HepG2 (cell line): Measurements from ENCODE around the gene NARF. TPM values are rescaled to one million over a fixed set of nuclear protein-coding genes. Genes with fewer than 3 reads are reported as not detected.
A peak's percentile ranks its signal among the peaks of the same experiment; 100 is the strongest.

Experiments
- FOXA3 ChIP-seq: IDR thresholded peaks from 2 replicates; pipeline ENCODE4 v1.6.1; 2016; ENCODE audit warnings: missing genetic modification reagents, missing compliant biosample characterization
- HHEX ChIP-seq: IDR thresholded peaks from 2 replicates; pipeline ENCODE4 v1.6.1; 2016; ENCODE audit warnings: control low read depth
- HNF4A ChIP-seq: sonication (generic); formaldehyde crosslinking; IDR thresholded peaks from 2 replicates; pipeline ENCODE4 v1.4.0; 2020; ENCODE audit warnings: missing genetic modification reagents
- KDM6A ChIP-seq: IDR thresholded peaks from 2 replicates; pipeline ENCODE4 v1.6.1; 2016; ENCODE audit warnings: low read depth
- MBD4 ChIP-seq: IDR thresholded peaks from 2 replicates; pipeline ENCODE4 v1.6.1; 2012; ENCODE audit warnings: low read length, inconsistent platforms, borderline replicate concordance
- MLLT10 ChIP-seq: sonication (generic); formaldehyde crosslinking; IDR thresholded peaks from 2 replicates; pipeline ENCODE4 v1.4.0; 2020; ENCODE audit warnings: missing genetic modification reagents
- MTA3 ChIP-seq: sonication (generic); formaldehyde crosslinking; IDR thresholded peaks from 2 replicates; pipeline ENCODE4 v1.4.0; 2020; ENCODE audit warnings: missing genetic modification reagents
- MXD4 ChIP-seq: IDR thresholded peaks from 2 replicates; pipeline ENCODE4 v1.6.1; 2016; ENCODE audit warnings: mild to moderate bottlenecking, missing biosample characterization, missing genetic modification reagents
- NFIB ChIP-seq: sonication (generic); formaldehyde crosslinking; IDR thresholded peaks from 2 replicates; pipeline ENCODE4 v1.9.0; 2021; ENCODE audit warnings: missing genetic modification reagents, mild to moderate bottlenecking, borderline replicate concordance
- NR3C1 ChIP-seq: sonication (generic); formaldehyde crosslinking; IDR thresholded peaks from 2 replicates; pipeline ENCODE4 v1.4.0; 2020; ENCODE audit warnings: missing genetic modification reagents
- PCBP1 ChIP-seq: fragments of 200-400 bp; formaldehyde crosslinking; IDR thresholded peaks from 2 replicates; pipeline ENCODE4 v1.6.1; 2017; ENCODE audit warnings: mild to moderate bottlenecking, low read depth, low read length, borderline replicate concordance
- PHF8 ChIP-seq: sonication (generic); formaldehyde crosslinking; IDR thresholded peaks from 2 replicates; pipeline ENCODE4 v1.5.0; 2020; ENCODE audit warnings: missing genetic modification reagents
- PITX1 ChIP-seq: sonication (generic); formaldehyde crosslinking; IDR thresholded peaks from 2 replicates; pipeline ENCODE4 v1.5.1; 2020; ENCODE audit warnings: mild to moderate bottlenecking, missing genetic modification reagents
- POLR2AphosphoS5 ChIP-seq: IDR thresholded peaks from 2 replicates; pipeline ENCODE4 v1.6.1; 2012; ENCODE audit warnings: low read depth, low read length
- SETDB1 ChIP-seq: sonication (generic); formaldehyde crosslinking; IDR thresholded peaks from 2 replicates; pipeline ENCODE4 v1.5.1; 2020; ENCODE audit warnings: missing genetic modification reagents, mild to moderate bottlenecking, borderline replicate concordance
- WIZ ChIP-seq: sonication (generic); formaldehyde crosslinking; IDR thresholded peaks from 2 replicates; pipeline ENCODE4 v1.5.1; 2020; ENCODE audit warnings: mild to moderate bottlenecking, missing genetic modification reagents
- ZFP36L2 ChIP-seq: sonication (generic); formaldehyde crosslinking; IDR thresholded peaks from 2 replicates; pipeline ENCODE4 v1.4.0; 2020; ENCODE audit warnings: missing genetic modification reagents
- ZFP41 ChIP-seq: sonication (generic); formaldehyde crosslinking; IDR thresholded peaks from 2 replicates; pipeline ENCODE4 v1.4.0; 2020; ENCODE audit warnings: mild to moderate bottlenecking, missing genetic modification reagents, borderline replicate concordance
- ZMYM2 ChIP-seq: sonication (generic); formaldehyde crosslinking; IDR thresholded peaks from 2 replicates; pipeline ENCODE4 v1.8.0; 2022; ENCODE audit warnings: mild to moderate bottlenecking, missing genetic modification reagents
- ZMYM3 ChIP-seq: sonication (generic); formaldehyde crosslinking; IDR thresholded peaks from 2 replicates; pipeline ENCODE4 v1.5.1; 2020; ENCODE audit warnings: mild to moderate bottlenecking, missing genetic modification reagents
- ZNF260 ChIP-seq: sonication (generic); formaldehyde crosslinking; IDR thresholded peaks from 2 replicates; pipeline ENCODE4 v1.4.0; 2020; ENCODE audit warnings: missing genetic modification reagents, low read depth, mild to moderate bottlenecking, borderline replicate concordance
- ZNF367 ChIP-seq: sonication (generic); formaldehyde crosslinking; IDR thresholded peaks from 2 replicates; pipeline ENCODE4 v1.4.0; 2020; ENCODE audit warnings: missing genetic modification reagents, borderline replicate concordance
- ZNF674 ChIP-seq: sonication (generic); formaldehyde crosslinking; IDR thresholded peaks from 2 replicates; pipeline ENCODE4 v1.5.0; 2020; ENCODE audit warnings: low read depth, mild to moderate bottlenecking, missing genetic modification reagents
- ZNF678 ChIP-seq: sonication (generic); formaldehyde crosslinking; IDR thresholded peaks from 2 replicates; pipeline ENCODE4 v1.4.0; 2020; ENCODE audit warnings: mild to moderate bottlenecking, missing genetic modification reagents
- ZNF878 ChIP-seq: sonication (generic); formaldehyde crosslinking; IDR thresholded peaks from 2 replicates; pipeline ENCODE4 v1.8.1; 2023; ENCODE audit warnings: mild to moderate bottlenecking, missing genetic modification reagents, moderate library complexity
- ZZZ3 ChIP-seq: sonication (generic); formaldehyde crosslinking; IDR thresholded peaks from 2 replicates; pipeline ENCODE4 v1.4.0; 2020; ENCODE audit warnings: missing genetic modification reagents, mild to moderate bottlenecking, borderline replicate concordance
- polyA plus RNA-seq, 8 experiments: library from polyadenylated mRNA; depleted of rRNA in 3 of 8; stranded (reverse) in 7 of 8; unstranded in 1 of 8; fragments of >200 nt; fragmentation: Illumina TruSeq in 4 of 8; extraction: Trizol in 4 of 8; gene quantifications; 2 replicates each; pipeline versions ENCODE4 v1.2.1 to v1.2.3, GENCODE V29; 2011 to 2016; ENCODE audit warnings: low read depth in 4 of 8, missing spikeins in 1 of 8, mixed read lengths in 1 of 8; ENCODE audit not compliant: insufficient read depth in 1 of 8
- total RNA-seq, 5 experiments: library from RNA; depleted of rRNA; stranded (reverse); fragments of >200 nt; fragmentation: Illumina TruSeq; extraction: Trizol; gene quantifications; 2 replicates each; pipeline ENCODE4 v1.2.3, GENCODE V29; 2016; ENCODE audit warnings: low read depth in 1 of 5
- TF ChIP-seq, protein P1 (sequence below): sonication (generic); formaldehyde crosslinking; IDR thresholded peaks from 2 replicates; pipeline ENCODE4 v1.4.0; 2020; ENCODE audit warnings: missing genetic modification reagents
- TF ChIP-seq, protein P2 (sequence below): sonication (generic); formaldehyde crosslinking; IDR thresholded peaks from 2 replicates; pipeline ENCODE4 v1.5.0; 2020; ENCODE audit warnings: mild to moderate bottlenecking, low read depth, missing genetic modification reagents, borderline replicate concordance
- TF ChIP-seq, protein P3 (sequence below): sonication (generic); formaldehyde crosslinking; IDR thresholded peaks from 2 replicates; pipeline ENCODE4 v1.8.0; 2022; ENCODE audit warnings: mild to moderate bottlenecking, missing genetic modification reagents, moderate library complexity

Gene NARF
- total and polyA plus RNA-seq, 2 of the 13 experiments (the other 11 are each of a cell fraction or from before 2014, with no cell fraction given) = 61.1 to 144 TPM

DNA sequence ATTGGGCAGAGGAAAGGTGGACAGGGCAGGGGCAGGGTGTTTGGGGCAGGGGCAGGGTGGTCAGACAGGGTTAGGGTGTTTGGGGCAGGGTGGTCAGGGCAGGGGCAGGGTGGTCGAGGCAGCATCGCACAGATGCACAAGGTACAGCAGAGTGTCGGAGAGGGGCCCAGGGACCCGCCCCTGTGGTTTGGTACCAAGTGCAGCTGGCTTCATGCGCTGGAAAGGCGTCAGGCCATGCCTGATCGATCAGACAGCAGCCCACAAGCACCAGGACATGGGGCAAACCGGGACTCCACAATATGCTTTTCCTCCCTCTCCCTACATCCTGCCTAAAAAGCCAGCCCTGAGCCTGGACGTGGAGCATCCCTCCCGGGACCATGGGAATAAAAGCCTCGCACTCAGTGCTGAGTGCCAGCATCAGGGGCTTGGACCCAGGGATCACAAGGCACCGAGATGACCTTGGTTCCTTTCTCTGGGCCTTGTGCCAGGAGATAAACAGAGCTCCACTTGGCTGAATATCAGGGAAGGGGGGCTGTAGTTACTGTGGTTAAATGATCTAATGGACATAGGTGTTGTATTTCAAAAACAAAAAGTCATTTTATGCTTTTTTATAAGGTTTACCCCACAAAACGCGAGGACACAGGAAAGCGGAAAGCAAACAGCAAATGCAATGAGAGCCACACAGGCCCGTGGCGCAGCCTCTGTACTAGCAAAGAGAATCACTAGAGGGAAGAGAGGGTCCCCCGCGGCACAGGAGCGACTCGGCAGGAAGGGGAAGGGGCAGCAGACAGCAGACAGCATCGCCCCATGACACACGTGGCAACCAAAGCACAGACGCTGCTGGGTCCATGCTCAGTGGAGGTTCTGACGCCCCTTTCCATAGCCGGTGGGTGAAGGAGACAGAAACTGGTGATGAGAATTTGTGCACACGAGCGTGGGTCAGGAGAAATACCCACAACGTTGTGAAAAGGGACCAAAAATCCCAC, 45.7 kb upstream of the NARF start (continued):
- TF ChIP-seq ZNF367 (CRISPR knock-in tag) (no peak), MXD4 (CRISPR knock-in tag) (no peak), WIZ (CRISPR knock-in tag) (no peak), MTA3 (no peak), ZMYM2 (CRISPR knock-in tag) (no peak), ZNF674 (no peak), SETDB1 (no peak), ZFP41 (CRISPR knock-in tag) (no peak), MLLT10 (CRISPR knock-in tag) (no peak), HHEX (CRISPR knock-in tag) (no peak), KDM6A (CRISPR knock-in tag) (no peak), PITX1 (CRISPR knock-in tag) (peak; percentile 58), PHF8 (0 out of 2 replicates have a peak, but pooled peaks have one; percentile 25), NR3C1 (no peak), HNF4A (CRISPR knock-in tag) (peak; percentile 75), ZNF678 (CRISPR knock-in tag) (no peak), ZNF260 (CRISPR knock-in tag) (no peak), MBD4 (no peak), ZMYM3 (CRISPR knock-in tag) (no peak; the same call in 1 of the 2 replicates), FOXA3 (peak; percentile 70), ZZZ3 (CRISPR knock-in tag) (no peak), POLR2AphosphoS5 (no peak), NFIB (CRISPR knock-in tag) (no peak), ZNF878 (no peak), ZFP36L2 (CRISPR knock-in tag) (no peak), PCBP1 (peak; percentile 75; the same call in 1 of the 2 replicates)
- TF ChIP-seq, protein P1, sequence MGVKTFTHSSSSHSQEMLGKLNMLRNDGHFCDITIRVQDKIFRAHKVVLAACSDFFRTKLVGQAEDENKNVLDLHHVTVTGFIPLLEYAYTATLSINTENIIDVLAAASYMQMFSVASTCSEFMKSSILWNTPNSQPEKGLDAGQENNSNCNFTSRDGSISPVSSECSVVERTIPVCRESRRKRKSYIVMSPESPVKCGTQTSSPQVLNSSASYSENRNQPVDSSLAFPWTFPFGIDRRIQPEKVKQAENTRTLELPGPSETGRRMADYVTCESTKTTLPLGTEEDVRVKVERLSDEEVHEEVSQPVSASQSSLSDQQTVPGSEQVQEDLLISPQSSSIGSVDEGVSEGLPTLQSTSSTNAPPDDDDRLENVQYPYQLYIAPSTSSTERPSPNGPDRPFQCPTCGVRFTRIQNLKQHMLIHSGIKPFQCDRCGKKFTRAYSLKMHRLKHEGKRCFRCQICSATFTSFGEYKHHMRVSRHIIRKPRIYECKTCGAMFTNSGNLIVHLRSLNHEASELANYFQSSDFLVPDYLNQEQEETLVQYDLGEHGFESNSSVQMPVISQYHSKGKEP (CRISPR knock-in tag) = no peak
- TF ChIP-seq, protein P2, sequence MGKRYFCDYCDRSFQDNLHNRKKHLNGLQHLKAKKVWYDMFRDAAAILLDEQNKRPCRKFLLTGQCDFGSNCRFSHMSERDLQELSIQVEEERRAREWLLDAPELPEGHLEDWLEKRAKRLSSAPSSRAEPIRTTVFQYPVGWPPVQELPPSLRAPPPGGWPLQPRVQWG (CRISPR knock-in tag) = no peak
- TF ChIP-seq, protein P3, sequence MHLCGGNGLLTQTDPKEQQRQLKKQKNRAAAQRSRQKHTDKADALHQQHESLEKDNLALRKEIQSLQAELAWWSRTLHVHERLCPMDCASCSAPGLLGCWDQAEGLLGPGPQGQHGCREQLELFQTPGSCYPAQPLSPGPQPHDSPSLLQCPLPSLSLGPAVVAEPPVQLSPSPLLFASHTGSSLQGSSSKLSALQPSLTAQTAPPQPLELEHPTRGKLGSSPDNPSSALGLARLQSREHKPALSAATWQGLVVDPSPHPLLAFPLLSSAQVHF (CRISPR knock-in tag) = no peak
